HepG2 (cell line): ENCODE measurements around the gene TXNDC11. TPM values are rescaled to one million over a fixed set of nuclear protein-coding genes. Genes with fewer than 3 reads are reported as not detected.

ENCODE experiments used
- ASH2L ChIP-seq: fragments of 300-600, 200-600 bp; sonication (generic); IDR thresholded peaks from 2 replicates; pipeline ENCODE4 v1.7.0; 2017; ENCODE audit warnings: low read depth, mild to moderate bottlenecking, moderate library complexity, mixed read lengths, low read length; ENCODE audit not compliant: insufficient read length
- CEBPG ChIP-seq: IDR thresholded peaks from 2 replicates; pipeline ENCODE4 v1.6.1; 2016
- NFATC3 ChIP-seq: sonication (generic); formaldehyde crosslinking; IDR thresholded peaks from 2 replicates; pipeline ENCODE4 v1.5.1; 2020; ENCODE audit warnings: mild to moderate bottlenecking, missing genetic modification reagents
- NR1H2 ChIP-seq: sonication (generic); formaldehyde crosslinking; IDR thresholded peaks from 2 replicates; pipeline ENCODE4 v1.8.1; 2022; ENCODE audit warnings: low read depth, missing genetic modification reagents, borderline replicate concordance
- POLR2AphosphoS2 ChIP-seq: IDR thresholded peaks from 2 replicates; pipeline ENCODE4 v1.6.1; 2011; ENCODE audit warnings: low read depth, low read length, improper control_type of control experiment
- RXRB ChIP-seq: IDR thresholded peaks from 2 replicates; pipeline ENCODE4 v1.6.1; 2016; ENCODE audit warnings: borderline replicate concordance, missing genetic modification reagents, missing compliant biosample characterization
- TAF1 ChIP-seq: sonication (generic); formaldehyde crosslinking; IDR thresholded peaks from 2 replicates; pipeline ENCODE4 v1.4.0; 2020; ENCODE audit warnings: missing genetic modification reagents
- TARDBP ChIP-seq: sonication (generic); formaldehyde crosslinking; IDR thresholded peaks from 2 replicates; pipeline ENCODE4 v1.8.0; 2022; ENCODE audit warnings: mild to moderate bottlenecking, missing genetic modification reagents
- ZBTB21 ChIP-seq: sonication (generic); formaldehyde crosslinking; IDR thresholded peaks from 2 replicates; pipeline ENCODE4 v1.4.0; 2020; ENCODE audit warnings: missing genetic modification reagents
- ZFX ChIP-seq: sonication (generic); formaldehyde crosslinking; IDR thresholded peaks from 2 replicates; pipeline ENCODE4 v1.4.0; 2020; ENCODE audit warnings: mild to moderate bottlenecking, low read depth, missing genetic modification reagents, moderate library complexity
- ZKSCAN5 ChIP-seq: sonication (generic); formaldehyde crosslinking; IDR thresholded peaks from 2 replicates; pipeline ENCODE4 v1.5.1; 2020; ENCODE audit warnings: mild to moderate bottlenecking, missing genetic modification reagents
- ZNF562 ChIP-seq: sonication (generic); formaldehyde crosslinking; IDR thresholded peaks from 2 replicates; pipeline ENCODE4 v1.8.0; 2022; ENCODE audit warnings: missing genetic modification reagents, borderline replicate concordance
- ZNF615 ChIP-seq: sonication (generic); formaldehyde crosslinking; IDR thresholded peaks from 2 replicates; pipeline ENCODE4 v1.5.0; 2020; ENCODE audit warnings: mild to moderate bottlenecking, missing genetic modification reagents, borderline replicate concordance
- ZNF660 ChIP-seq: sonication (generic); formaldehyde crosslinking; IDR thresholded peaks from 2 replicates; pipeline ENCODE4 v1.5.1; 2020; ENCODE audit warnings: mild to moderate bottlenecking, low read depth, missing genetic modification reagents, borderline replicate concordance
- ZNF713 ChIP-seq: sonication (generic); formaldehyde crosslinking; IDR thresholded peaks from 2 replicates; pipeline ENCODE4 v1.4.0; 2020; ENCODE audit warnings: mild to moderate bottlenecking, missing genetic modification reagents
- ZNF724P ChIP-seq: sonication (generic); formaldehyde crosslinking; IDR thresholded peaks from 2 replicates; pipeline ENCODE4 v1.8.0; 2022; ENCODE audit warnings: missing genetic modification reagents, borderline replicate concordance
- ZNF800 ChIP-seq: sonication (generic); formaldehyde crosslinking; IDR thresholded peaks from 2 replicates; pipeline ENCODE4 v1.4.0; 2020; ENCODE audit warnings: missing genetic modification reagents
- polyA plus RNA-seq, 8 experiments: library from polyadenylated mRNA; depleted of rRNA in 3 of 8; stranded (reverse) in 7 of 8; unstranded in 1 of 8; fragments of >200 nt; fragmentation: Illumina TruSeq in 4 of 8; extraction: Trizol in 4 of 8; gene quantifications; 2 replicates each; pipeline versions ENCODE4 v1.2.1 to v1.2.3, GENCODE V29; 2011 to 2016; ENCODE audit warnings: low read depth in 4 of 8, missing spikeins in 1 of 8, mixed read lengths in 1 of 8; ENCODE audit not compliant: insufficient read depth in 1 of 8
- total RNA-seq, 5 experiments: library from RNA; depleted of rRNA; stranded (reverse); fragments of >200 nt; fragmentation: Illumina TruSeq; extraction: Trizol; gene quantifications; 2 replicates each; pipeline ENCODE4 v1.2.3, GENCODE V29; 2016; ENCODE audit warnings: low read depth in 1 of 5
- TF ChIP-seq, protein P1 (sequence below): sonication (generic); formaldehyde crosslinking; IDR thresholded peaks from 2 replicates; pipeline ENCODE4 v1.4.0; 2020; ENCODE audit warnings: missing genetic modification reagents, borderline replicate concordance
- TF ChIP-seq, protein P2 (sequence below): sonication (generic); formaldehyde crosslinking; IDR thresholded peaks from 2 replicates; pipeline ENCODE4 v1.4.0; 2020; ENCODE audit warnings: mild to moderate bottlenecking, missing genetic modification reagents, borderline replicate concordance

Gene TXNDC11
- total and polyA plus RNA-seq, 2 of the 13 experiments (the other 11 are each of a cell fraction or from before 2014, with no cell fraction given): 74.9 to 123 TPM

- TF ChIP-seq, protein P1, sequence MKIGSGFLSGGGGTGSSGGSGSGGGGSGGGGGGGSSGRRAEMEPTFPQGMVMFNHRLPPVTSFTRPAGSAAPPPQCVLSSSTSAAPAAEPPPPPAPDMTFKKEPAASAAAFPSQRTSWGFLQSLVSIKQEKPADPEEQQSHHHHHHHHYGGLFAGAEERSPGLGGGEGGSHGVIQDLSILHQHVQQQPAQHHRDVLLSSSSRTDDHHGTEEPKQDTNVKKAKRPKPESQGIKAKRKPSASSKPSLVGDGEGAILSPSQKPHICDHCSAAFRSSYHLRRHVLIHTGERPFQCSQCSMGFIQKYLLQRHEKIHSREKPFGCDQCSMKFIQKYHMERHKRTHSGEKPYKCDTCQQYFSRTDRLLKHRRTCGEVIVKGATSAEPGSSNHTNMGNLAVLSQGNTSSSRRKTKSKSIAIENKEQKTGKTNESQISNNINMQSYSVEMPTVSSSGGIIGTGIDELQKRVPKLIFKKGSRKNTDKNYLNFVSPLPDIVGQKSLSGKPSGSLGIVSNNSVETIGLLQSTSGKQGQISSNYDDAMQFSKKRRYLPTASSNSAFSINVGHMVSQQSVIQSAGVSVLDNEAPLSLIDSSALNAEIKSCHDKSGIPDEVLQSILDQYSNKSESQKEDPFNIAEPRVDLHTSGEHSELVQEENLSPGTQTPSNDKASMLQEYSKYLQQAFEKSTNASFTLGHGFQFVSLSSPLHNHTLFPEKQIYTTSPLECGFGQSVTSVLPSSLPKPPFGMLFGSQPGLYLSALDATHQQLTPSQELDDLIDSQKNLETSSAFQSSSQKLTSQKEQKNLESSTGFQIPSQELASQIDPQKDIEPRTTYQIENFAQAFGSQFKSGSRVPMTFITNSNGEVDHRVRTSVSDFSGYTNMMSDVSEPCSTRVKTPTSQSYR (CRISPR knock-in tag): no peak; the same call in 1 of the 2 replicates
- TF ChIP-seq ZNF724P (CRISPR knock-in tag) (no peak), NFATC3 (CRISPR knock-in tag) (no peak), ASH2L (peak; percentile 99), NR1H2 (CRISPR knock-in tag) (no peak), RXRB (CRISPR knock-in tag) (peak; percentile 22; the same call in 1 of the 2 replicates), POLR2AphosphoS2 (no peak), TARDBP (CRISPR knock-in tag) (peak; percentile 53; the same call in 1 of the 2 replicates), ZBTB21 (CRISPR knock-in tag) (no peak), ZNF800 (CRISPR knock-in tag) (no peak), ZNF660 (CRISPR knock-in tag) (no peak), ZNF713 (CRISPR knock-in tag) (no peak), ZKSCAN5 (no peak), TAF1 (CRISPR knock-in tag) (0 out of 2 replicates have a peak, but pooled peaks have one; percentile 13), ZNF615 (CRISPR knock-in tag) (no peak), ZFX (CRISPR knock-in tag) (no peak; the same call in 1 of the 2 replicates), ZNF562 (CRISPR knock-in tag) (no peak), CEBPG (CRISPR knock-in tag) (peak; percentile 56; the same call in 1 of the 2 replicates)
- TF ChIP-seq, protein P2, sequence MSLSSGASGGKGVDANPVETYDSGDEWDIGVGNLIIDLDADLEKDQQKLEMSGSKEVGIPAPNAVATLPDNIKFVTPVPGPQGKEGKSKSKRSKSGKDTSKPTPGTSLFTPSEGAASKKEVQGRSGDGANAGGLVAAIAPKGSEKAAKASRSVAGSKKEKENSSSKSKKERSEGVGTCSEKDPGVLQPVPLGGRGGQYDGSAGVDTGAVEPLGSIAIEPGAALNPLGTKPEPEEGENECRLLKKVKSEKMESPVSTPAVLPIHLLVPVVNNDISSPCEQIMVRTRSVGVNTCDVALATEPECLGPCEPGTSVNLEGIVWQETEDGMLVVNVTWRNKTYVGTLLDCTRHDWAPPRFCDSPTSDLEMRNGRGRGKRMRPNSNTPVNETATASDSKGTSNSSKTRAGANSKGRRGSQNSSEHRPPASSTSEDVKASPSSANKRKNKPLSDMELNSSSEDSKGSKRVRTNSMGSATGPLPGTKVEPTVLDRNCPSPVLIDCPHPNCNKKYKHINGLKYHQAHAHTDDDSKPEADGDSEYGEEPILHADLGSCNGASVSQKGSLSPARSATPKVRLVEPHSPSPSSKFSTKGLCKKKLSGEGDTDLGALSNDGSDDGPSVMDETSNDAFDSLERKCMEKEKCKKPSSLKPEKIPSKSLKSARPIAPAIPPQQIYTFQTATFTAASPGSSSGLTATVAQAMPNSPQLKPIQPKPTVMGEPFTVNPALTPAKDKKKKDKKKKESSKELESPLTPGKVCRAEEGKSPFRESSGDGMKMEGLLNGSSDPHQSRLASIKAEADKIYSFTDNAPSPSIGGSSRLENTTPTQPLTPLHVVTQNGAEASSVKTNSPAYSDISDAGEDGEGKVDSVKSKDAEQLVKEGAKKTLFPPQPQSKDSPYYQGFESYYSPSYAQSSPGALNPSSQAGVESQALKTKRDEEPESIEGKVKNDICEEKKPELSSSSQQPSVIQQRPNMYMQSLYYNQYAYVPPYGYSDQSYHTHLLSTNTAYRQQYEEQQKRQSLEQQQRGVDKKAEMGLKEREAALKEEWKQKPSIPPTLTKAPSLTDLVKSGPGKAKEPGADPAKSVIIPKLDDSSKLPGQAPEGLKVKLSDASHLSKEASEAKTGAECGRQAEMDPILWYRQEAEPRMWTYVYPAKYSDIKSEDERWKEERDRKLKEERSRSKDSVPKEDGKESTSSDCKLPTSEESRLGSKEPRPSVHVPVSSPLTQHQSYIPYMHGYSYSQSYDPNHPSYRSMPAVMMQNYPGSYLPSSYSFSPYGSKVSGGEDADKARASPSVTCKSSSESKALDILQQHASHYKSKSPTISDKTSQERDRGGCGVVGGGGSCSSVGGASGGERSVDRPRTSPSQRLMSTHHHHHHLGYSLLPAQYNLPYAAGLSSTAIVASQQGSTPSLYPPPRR: peak; percentile 42; the same call in 1 of the 2 replicates
Observed at GRCh38 chr16:11748404-11749254, 6.0 kb upstream of the TXNDC11 start (continued).
